Measurements from ENCODE around the gene COL12A1.

Gene COL12A1

DNA sequence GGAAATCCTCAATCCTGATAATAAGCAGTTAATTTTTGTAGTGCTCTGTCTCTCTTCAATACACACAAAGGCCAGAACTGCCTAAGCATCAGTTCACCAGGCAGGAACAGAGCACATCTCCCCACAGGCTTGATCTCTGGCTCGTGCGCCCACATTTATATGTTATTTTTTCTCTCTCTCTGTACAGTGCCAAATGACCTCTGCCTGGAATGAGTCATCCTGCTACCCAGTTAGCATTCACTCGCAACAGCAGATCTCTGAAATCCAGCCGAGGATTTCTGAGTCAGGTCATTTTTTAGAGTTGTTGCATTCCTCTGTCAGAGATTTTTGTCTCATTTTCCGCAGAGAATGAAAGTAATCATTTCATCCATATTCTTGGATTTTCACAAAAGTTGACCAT, 107.1 kb downstream of the COL12A1 start:
- DNase-seq (ENCODE audit: low read depth in 2 of 2) = no peak

DNA sequence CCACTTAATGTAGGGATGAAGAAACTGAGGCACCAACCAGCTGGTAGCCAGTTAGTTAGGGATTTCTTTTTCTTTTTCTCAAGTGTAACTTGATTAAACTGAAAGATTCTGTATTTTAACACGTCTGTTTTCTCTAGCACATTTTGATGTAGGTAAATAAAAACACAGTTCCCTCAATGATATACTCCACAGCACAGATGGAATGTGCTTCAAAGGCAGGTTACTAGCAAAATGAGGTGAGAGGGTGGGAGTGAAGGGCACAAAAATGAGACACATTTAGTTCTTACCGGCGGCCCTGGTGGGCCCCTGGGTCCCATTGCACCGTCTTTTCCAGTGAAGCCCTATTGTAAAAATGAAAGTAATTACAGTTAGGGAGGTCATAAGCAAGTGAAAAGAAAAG, 108.9 kb downstream of the COL12A1 start:
- no peak for DNase-seq (ENCODE audit: low read depth in 2 of 2)

DNA sequence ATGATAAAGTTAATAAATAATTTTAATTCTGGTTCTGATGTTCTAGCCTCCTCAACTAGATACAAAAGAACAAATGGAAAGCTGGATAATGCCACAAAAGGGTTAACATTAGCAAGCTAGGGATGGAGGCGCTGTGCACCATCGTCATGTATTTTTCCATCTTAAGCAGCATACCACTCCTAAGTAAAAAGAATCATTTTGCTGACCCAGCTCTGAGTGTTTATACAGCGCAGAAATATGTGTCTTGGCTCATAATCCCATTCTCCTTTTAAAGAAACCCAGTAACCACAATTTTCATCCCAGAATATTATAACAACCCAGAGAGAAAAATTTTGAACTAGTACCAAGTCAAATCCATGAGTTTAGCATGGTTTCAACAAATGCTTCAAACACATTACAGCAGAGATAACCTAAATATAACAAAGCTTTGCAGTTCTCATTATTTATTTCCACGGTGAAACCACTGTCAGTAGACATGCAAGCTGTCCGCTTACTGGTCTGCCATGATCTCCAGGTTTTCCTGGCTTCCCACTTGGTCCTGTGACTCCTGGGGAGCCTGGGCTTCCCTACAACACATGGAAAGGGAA, 111.1 kb downstream of the COL12A1 start:
- DNase-seq (ENCODE audit: low read depth in 2 of 2) = no peak

DNA sequence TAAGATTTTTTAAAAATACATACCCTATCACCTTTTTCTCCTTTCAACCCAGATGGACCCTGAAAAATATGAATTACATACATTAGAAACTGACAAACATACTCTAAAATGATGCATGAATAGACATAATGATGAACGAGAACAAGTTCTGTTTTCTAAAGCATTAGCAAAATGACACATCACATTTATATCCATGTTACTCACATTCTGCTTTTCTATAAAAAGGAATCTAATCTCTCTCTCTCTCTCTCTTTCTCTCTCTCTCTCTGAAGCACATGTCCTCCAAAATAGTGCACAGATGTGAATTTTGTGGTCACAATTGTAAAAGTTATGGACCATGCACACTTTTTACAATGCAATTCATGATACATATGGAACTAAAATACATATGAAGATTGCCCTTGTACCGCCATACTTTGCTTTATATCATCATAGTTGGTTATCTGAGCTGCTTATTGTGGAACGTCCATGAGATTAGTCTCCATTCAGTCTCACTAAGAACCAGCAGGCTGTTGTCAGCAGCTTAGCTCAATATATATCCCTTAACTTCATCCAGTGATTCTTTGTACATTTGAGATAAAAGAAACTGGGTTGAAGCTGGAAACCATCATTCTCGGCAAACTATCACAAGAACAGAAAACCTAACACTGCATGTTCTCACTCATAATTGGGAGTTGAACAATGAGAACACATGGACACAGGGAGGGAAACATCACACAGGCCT, 114.2 kb downstream of the COL12A1 start:
- no peak for DNase-seq (ENCODE audit: low read depth in 2 of 2)

DNA sequence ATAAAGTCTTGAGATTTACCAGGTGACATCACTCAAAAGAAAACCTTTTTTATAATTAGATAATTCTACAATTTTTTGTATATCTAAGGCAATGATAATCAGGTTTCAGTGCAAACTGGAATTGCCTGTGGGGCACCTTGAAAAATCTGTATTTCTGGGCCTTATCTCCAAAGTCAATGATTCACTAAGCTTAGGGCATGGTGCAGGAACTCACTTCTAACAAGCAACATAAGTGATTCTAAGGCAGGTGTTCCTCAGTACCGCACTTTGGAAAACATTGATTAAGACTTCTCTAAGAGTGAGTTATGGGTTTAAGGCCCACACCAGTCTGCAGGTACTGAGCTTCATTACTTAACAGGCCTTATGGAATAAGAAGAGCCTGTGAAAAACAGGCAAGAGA, 115.3 kb downstream of the COL12A1 start:
- DNase-seq (ENCODE audit: low read depth in 2 of 2) = no peak

DNA sequence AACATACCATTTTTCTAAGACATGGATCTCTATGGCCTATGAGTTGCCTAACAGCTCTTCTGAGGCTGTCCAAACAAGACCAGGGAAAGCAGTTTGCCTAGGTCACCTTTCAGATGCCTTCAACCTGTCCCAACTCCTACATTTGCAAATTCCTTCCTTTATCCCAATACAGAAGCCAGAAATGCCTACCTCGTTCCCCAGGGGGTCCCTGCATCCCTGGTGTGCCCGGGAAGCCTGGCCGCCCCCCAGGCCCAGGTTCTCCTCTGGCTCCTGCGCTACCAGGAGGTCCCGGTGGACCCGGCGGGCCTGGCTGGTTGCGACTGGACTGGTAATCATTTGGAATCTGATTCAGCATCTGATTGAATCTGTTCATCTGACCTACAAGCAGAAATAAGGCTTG, 115.9 kb downstream of the COL12A1 start:
- DNase-seq (ENCODE audit: low read depth in 2 of 2) = no peak

DNA sequence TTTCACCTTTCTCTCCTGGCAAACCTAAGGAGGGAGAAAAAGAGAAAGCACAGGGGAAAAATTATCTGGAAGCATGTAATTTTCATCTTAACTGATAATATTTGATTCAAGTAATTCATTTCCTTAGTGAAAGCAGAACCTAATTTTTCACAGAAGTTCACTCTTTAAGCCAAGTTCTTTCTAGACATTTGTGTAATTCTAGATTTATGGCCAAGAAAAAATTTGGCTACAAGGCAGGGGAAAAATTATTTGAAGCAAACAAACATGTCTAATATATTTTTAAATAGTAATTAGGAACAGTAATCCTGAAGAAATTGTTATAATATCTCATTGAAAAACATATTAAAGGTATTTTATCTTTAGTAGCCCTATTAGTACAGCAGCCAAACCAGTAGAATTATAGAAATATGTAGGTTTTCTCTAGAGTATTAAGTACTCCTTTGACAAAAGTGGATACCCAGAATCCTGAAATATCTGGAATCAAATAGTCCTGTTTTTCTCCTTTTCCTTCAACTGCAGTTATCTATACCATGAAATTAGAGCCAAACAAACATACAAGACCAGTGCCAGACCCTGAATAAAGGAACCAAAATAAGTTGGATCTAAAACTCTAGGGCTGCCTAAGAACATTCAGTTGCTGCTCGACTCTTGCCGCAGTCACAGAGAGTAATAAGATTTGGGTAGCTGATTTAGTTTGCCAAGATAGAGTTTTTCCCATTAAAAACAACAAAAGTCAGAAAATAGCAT, 116.5 kb downstream of the COL12A1 start:
- DNase-seq (ENCODE audit: low read depth in 2 of 2) = no peak

DNA sequence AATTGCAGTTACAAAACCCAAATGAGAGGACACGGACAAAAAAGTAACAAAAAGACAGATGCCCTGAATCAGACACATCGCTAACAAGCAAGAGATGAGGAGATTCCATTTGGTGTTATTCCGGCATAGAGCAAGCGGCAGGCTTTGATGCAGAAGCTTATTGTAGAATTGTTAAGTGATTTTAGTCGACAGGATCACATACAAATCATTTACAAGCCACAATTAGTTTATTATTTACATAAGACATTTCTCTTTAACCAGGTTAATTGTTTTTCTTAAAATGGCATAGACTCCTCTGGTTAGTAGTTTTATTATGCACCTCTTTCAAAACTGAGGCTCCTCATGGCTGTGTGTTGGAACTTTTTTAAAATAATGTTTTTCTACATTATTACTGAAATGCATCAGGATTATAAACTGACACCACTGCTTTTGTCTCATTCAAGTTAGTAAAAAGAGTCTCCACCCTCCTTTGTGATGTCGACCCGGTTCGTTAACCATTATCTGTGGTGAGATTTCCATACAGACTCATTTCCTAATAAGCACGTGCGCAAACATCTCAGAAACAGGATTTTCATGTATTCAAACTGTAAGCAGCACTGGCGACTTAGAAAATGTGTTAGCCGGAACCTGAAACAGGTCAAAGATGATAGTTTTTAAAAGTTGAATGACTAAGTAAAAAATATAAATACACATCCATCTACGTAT, 119.8 kb downstream of the COL12A1 start:
- DNase-seq (ENCODE audit: low read depth in 2 of 2) = no peak

DNA sequence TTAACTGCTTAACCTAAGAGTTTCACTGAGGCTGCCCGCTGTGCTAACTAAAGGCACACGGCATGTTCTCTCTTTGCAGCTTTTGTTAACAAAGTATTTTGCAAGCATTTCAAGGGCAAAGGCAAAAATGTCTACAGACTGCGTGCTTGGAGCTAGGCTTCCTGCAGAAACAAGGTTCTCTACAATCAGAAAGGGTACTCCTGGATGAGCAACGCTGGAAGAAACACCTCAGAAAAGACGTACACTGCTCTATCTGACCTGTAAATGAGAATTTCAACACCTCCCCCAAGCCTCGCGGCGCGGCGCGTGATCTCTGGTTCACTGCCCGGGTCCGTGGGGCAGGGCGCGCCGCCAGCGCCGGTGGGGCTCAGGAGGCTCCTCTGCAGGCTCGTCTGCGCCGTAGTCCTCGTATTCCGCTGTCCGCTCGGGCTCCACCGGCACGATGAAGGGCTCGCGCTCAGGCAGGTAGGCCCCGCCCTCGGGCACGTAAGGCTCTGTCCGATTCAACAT, 120.9 kb downstream of the COL12A1 start:
- no peak for DNase-seq (ENCODE audit: low read depth in 2 of 2)

DNA sequence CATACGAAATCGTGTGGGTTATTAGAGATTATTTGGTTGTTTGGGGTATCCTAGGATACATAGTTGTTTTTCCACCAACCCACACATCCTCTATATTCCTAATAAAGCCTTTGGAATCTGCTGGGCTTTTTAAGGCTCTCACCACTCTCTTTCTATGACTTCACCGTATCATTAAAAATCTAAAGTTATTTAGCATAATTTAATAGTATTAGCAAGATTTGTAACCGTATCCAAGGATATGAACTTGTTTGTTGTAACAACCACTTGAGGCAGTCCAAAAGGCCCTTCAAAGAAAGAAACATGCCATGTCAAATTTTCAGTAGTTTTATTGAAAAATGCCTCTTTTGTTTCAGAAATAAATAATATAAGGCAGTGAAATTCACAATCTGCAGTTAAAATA, 121.8 kb downstream of the COL12A1 start:
- no peak for DNase-seq (ENCODE audit: low read depth in 2 of 2)

DNA sequence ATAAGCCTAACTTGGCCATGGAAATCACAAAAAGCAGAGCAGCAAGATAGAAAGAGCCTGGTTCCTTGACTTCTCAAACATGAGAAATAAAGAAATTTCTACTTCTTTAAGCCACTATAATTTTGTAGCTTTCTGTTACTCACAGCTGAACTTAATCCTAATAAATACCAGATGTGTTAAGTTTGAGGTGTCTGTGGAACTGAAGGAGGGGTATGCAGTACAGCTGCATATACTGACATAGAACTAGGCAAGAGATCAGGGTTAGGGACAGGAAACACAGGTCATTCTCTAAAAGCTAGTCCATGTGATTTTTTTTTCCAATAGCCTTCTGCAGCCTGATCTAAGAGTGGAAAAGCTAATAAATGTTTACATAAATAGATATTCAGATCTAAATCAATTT, 123.9 kb downstream of the COL12A1 start:
- DNase-seq (ENCODE audit: low read depth in 2 of 2) = no peak

DNA sequence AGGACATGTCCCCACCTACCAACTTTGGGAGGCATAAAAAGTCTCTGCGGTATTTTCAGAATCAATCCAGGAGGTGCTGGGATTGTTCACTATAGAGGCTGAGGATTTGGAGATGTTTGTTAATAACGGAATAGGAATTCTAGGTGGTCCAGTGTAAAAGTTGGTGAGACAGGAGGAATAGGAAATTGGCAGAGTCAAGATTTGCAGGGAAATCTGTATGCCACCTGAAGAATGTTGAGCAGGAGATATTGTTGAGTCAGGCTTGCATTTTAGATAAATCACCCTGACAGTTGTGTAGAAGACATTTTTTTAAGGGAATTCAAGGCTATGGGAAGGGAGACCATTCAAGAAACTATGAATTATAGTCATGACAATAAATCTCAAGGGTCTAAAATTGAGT, 124.8 kb downstream of the COL12A1 start:
- DNase-seq (ENCODE audit: low read depth in 2 of 2) = no peak

DNA sequence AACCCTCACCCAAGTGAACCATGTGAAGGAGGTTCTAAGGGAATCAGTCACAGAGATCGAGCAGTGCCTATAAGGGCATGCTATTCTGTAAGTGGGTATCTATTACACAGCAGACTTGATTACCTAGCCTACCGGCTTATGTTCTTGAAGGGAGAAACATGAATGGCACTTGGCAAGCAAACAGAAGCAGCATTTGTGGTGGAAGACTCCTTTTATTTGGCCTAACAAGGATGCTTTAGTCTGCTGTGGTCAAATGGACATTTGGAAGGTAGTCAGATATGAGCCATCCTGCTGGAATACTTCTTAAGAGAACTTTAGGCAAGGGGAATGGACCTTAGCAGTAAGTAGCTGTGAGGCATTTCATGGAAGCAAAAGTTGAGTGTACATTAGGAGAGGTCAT, 126.3 kb downstream of the COL12A1 start:
- DNase-seq (ENCODE audit: low read depth in 2 of 2) = no peak

DNA sequence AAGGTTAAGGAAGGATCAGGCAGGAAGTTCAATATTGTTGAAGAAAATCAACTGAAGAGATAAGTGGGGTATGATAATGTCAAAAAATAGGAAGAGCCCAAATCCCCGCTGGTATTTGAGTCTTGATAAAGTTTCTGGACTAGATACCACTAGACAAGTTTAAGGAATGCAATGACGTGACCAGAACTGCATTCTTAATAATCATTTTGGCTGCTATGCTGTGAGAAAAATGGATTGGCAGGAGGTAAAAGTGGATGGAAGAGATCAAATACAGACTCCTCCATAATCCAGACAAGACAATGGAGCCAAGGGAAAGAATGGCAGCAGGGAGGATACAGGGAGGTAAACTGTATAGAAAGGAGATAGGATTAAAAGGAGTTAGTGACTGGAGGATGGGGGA, 128.2 kb downstream of the COL12A1 start:
- no peak for DNase-seq (ENCODE audit: low read depth in 2 of 2)

DNA sequence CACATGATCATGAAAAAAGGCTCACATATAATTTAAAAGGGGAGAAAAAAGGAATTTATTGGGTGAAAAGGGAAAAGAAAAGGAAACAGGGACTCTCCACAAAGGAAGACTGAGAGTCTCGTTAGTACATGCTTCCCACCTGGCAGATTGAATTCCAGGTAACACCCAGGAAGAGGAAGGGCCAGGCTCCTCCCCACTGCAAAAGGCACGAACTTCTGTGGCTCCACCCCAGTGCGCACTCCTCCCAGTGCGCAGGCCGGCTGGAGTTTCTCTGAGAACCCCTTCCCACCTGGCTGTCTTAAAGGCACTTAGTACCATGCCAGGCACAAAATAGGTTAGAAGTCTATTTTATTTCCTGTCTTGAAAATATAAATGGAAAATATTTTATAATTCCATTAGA, 129.8 kb downstream of the COL12A1 start:
- no peak for DNase-seq (ENCODE audit: low read depth in 2 of 2)

DNA sequence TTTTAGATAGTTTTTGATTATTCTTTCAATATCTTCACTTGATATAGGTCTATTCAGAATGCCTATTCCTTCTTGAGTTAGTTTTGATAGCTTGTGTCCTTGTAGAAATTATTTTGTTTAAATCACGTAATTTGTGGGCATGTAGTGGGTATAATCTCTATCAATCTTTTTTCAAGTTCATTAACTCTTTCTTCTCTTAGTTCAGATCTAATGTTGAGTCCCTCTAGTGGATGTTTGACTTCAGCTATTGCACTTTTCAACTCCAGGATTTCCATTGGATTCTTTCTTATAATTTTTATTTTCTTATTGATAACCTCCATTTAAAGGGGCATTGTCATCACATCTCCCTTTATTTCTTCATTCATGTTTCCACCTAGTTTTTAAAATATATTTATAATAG, 135.6 kb downstream of the COL12A1 start:
- DNase-seq (ENCODE audit: low read depth in 2 of 2) = no peak

DNA sequence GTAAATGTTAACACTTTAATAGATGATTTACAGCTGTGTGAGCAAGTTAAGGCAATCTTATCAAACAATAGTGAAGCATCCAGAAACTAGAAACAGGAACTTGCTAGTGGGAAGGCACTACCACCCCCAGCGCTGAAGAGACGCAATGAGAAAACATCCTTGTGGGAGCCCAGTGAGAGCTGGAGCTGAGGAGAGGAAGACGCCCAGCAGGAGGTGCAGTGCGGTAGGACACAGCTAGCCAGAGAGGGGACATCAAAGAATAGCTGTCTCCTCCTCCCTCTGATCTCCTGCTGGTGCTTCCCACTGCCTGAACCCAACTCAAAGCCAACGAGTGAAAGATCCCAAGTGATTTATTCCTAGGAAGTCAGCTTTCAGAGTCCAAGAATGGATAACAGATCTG, 140.3 kb downstream of the COL12A1 start:
- no peak for DNase-seq (ENCODE audit: low read depth in 2 of 2)

DNA sequence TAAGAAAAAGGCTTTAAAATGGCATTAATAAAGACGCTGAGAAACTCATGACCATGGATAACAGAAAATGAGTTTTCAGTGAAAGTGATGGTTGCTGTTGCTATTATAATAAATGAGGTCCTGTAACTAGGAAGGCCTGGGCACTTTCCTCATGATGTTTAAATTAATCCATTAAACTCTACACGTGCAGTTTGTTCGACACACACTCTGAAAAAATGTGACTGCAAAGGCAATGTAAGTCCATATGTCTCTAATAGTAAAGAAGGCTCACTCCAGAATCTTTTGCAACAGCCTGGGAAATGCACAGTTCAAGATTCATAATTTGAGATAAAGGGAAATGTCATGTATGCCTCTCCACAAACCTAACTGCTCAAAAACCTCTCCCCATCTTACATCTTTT, 153.4 kb downstream of the COL12A1 start:
- no peak for DNase-seq (ENCODE audit: low read depth in 2 of 2)

DNA sequence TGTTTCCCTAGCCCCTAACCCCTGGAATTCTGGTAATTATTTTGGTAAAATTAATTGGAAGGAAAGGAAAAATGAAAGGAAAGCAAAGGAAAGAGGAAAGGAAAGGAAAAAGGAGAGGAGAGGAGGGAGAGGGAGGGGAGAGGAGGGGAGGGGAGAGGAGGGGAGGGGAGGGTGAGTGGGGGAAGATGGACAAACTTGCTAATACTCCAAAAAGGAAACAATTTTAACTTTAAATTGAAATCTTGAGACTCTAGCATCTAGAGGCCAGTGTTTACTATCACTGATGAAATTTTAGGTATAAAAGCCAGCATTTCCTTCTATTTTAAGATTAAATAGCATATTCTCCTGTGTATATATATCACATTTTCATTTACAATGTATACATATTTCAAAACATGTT, 156.5 kb downstream of the COL12A1 start:
- no peak for DNase-seq (ENCODE audit: low read depth in 2 of 2)

DNA sequence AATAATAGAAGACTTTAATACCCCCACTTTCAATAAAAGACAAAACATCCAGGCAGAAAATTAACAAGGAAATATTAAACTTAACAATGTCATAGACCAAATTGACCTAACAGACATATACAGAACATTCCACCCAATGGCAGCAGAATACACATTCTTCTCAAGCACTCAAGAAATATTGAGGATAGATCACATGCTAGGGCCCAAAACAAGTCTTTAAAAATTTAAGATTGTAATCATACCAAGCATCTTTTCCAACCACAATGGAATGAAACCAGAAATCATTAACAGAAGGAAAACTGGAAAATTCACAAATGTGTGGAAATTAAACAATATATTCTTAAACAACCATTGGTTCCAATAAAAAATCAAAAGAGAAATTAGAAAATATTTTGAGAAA, 161.0 kb downstream of the COL12A1 start:
- no peak for DNase-seq (ENCODE audit: low read depth in 2 of 2)

DNA sequence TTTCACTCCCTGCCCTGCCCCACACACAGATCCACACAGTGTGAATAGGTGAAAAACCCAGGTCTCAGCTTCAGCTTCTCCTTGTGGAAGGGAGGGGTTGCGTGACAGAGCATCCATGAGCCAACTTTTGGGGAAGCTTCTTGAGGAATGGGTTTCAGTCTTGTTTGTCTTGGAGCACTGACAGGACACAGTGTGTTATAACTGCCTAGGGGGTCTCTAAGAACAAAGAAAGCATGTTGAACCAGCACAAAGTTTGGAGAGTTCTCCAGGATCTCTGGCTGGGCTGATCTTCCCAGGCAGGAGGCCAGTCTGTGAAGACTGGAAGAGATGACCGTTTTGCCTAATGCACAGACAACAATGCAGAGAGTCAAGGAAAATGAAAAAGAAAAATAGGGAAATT, 164.5 kb downstream of the COL12A1 start:
- DNase-seq (ENCODE audit: low read depth in 2 of 2) = no peak
